Activated CD4-positive, CD25-positive, alpha-beta regulatory T cell treated with anti-CD3 and anti-CD28 coated beads, Interleukin-2, amount 50 U/mL, for 24 hours (primary cell): ENCODE measurements around the gene TLR4.

Experiments
- ATAC-seq, 2 donors: fragments of 150-1000 bp; cut with Tn5 transposase; one replicate each; pipeline ENCODE4 v1.10.0; 2021; ENCODE audit warnings: mild to moderate bottlenecking in 1 of 2, moderate library complexity in 1 of 2

TLR4 gene

DNA sequence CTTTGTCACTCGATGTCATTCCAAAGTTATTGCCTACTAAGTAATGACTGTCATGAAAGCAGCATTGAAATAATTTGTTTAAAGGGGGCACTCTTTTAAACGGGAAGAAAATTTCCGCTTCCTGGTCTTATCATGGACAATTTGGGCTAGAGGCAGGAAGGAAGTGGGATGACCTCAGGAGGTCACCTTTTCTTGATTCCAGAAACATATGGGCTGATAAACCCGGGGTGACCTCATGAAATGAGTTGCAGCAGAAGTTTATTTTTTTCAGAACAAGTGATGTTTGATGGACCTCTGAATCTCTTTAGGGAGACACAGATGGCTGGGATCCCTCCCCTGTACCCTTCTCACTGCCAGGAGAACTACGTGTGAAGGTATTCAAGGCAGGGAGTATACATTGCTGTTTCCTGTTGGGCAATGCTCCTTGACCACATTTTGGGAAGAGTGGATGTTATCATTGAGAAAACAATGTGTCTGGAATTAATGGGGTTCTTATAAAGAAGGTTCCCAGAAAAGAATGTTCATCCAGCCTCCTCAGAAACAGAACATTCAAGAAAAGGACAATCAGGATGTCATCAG is 11.3 kb downstream of the TLR4 start:
- ATAC-seq, result no peak

DNA sequence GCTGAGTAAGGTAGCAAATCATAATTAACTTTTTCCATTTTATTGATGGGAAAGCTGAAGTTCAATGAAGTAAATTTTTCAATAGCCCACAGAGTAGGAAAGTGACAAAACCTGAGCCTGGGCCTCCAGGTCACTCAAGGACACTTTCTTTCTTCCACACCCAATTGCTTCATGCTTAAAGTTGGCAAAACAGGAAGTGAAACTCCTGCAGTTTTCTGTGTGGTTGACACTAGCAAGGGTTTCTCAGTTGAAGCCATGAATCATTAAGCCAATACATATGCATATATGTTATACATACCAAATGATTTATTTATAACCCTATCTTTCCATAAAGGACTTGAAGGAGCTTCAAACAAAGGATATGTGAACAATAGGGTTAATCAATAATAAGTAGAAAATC is 13.9 kb downstream of the TLR4 start:
- peak in 1 of 2 donors; percentile 60 for ATAC-seq

DNA sequence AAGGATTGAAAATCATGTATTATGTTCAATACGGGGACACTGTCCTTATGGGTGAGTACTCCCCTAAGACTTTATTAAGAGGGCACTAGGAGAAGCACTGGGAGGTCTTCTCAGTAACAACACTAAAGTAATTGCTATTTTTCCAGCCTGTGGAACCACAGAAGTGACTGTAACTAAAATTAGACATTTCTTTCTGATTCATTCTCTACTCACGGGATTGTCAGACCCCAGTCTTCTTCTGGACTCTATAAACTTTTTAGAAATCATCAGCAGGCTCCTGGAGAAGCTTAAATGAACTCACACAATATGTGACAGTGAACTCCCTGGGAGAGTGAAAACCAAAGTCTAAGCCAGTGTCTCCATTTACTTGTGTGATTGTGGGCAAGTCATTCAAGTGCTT is 14.5 kb downstream of the TLR4 start:
- ATAC-seq, result no peak

DNA sequence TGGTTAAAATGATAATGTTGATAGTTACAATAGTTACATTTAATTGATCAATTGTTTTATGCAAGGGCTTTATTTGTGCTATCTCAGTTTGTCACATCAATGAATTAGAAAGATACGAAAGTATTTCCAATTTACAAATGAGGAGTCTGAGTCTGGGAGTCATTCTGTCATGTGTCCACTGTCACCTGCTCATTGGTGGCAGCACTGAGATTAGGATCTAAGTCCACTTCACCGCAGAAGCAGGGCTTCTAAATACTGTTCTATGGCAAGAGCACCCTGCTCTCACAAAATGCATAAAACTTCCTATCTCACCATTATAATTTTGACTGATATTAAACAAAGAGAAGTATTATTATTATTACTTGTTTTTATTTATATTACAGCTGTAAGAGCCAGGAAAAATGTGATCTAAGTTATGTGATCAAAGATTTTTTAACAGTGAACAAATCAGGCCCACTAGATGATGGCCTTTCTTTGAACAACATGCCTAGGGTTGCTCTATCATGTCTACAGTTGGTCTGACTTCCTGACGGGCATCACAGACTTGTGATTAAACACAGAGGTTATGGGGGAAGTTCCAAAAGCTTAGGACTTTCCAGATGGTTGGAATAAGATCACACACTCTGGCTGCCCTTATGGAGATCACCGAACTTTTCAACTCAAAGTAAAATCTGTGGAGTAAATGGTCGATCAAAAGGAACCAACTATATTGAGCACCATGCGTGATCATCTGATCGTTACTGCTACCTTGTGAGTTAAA is 15.1 kb downstream of the TLR4 start:
- no peak for ATAC-seq

DNA sequence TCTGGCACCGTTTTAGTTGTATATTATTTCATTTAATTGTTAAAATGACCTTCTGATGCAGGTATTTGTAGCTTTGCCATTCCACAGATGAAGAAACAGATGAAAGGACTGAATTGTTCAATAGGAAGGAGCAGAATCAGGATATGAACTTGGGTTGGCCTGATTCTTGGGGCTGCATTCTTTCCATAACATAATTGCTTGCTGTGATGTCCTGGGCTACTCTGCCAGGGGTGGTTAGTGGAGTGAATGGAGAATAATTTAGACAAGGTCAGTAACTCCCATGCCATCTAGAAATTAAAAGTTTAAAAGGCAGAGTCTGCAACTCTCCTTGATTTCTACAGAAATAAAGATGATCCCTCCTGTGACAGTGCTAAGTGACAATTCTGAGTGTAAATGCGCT is 15.9 kb downstream of the TLR4 start:
- no peak for ATAC-seq

DNA sequence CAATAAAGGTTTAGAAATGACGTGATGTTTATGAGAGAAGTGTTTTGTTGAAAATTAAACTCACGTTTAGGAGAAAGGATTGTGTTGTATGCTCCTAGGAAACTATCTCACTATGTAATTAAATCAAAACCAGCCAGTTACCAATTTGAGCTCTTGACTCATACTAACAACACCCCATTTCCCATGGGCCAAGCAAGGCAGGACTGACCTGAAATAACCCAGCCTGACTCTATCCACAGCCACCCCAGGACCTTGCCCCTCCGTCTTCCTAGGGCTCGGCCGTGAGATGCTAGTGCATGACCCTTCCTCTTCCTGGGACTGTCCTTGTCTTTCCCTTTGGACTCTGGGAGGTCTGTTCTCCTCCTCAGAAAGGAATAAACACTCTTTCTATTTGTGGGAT is 16.4 kb downstream of the TLR4 start:
- no peak for ATAC-seq

DNA sequence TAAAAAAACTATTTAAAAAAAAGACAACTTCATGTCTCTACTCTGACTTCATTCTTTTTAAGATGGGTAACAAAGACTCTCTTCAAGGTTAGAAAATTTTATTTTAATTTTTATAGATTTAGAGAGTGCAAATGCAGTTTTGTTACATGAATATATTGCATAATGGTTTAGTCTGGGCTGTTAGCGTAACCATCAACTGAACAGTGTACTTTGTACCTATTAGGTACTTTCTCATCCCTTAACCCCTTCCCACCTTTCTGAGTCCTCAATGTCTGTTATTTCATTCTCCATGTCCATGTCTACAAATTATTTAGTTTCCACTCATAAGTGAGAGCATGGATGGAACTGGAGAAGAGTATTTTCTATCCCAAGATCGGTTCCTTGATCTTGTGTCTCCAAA is 16.8 kb downstream of the TLR4 start:
- ATAC-seq, result no peak

DNA sequence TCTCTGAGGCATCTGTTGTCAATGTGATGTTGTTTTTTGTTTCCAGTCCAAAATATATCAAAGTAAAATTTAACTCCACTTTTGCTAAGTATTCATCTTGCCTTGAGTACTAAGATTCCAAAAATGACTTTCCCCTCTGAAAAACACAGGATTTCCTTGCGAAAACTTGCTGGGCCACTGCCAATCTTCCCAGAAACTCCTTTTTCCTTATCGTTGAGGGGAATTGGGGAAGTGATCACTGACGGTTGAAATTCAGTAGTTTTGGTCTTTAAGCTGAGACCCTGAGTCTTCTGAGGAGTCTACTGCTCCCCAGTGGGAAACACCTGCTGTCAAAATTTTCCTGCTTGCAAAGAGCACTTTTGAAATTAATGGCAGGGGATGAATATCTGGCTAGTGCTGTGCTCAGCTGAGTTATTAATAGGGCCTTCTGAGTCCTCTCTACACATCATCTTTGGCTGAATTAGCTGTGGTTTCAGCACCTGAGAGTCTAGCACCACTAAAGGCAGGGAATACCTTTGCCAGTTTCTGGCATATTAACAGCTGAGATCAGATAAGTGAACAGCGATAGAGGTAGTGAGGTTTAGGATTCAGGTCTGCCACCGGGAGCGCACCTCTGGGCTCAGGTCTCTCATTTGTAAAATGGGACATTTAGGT is 18.0 kb downstream of the TLR4 start:
- no peak for ATAC-seq

DNA sequence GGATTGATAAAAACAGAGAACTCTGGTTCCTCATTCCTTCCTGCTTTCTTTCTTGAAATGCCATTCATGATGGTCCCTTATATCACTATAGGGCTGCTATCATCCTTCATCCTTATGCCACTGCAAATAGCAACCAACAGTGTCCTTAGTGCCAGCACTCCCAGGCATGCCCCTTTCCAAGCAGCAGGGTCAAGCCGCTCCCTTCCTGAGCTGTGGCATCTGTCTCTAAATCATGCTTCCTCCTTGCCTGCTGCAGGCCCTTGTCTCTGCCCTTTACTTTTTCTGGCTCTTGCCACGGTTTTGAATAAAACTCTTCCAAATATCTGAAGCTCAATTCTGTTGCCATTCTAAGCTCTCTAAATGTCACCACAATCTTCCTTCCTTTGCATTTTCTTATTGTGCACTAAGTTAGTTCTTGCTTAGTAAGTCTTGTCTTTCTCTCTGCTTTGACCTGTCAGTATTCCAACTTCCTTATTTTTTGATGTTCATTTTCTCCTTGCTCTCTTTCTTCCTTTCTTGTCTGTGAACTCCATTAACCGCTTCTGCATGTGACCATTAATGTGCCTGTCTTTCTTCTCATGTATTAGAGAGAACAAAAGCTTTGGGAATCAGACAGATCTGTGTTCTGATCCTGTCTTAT is 19.9 kb downstream of the TLR4 start:
- ATAC-seq, result no peak

DNA sequence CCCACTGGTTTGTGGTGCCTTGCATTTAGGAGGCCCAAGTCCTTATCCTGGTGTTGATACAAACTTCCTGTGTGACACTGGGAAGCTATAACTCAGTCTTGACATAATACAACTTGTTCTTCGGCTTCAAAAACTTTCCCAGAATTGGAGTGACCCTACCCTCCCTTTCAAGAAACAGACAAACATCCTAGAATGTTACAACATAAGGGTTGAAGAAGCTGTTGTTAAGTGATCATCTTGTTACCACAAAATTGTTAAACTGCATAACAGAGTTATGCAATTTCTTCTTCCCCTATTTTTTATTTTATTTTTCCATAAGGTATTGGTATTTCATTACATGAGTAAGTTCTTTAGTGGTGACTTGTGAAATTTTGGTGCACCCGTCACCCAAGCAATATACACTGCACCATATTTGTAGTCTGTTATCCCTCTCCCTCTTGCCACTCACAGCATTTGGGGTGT is 21.3 kb downstream of the TLR4 start:
- no peak for ATAC-seq

DNA sequence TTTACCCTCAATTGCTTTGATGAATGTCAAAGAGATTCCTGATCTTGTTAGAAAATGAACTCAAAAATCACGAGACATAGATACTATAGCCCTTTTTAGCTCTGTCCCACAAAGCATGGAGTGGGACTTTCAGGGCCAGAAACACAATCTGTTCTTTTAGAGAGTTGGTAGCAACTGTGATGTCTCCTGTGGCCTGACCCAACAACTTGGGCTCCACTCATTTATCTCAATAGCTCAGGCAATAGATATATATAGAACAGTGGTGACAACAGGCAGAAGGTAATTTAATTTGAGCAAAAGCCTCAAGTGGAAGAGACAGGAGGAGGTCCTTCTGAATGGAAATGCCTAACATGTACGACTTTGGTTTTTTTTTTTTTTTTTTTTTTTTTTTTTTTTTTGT is 25.2 kb downstream of the TLR4 start:
- no peak for ATAC-seq

DNA sequence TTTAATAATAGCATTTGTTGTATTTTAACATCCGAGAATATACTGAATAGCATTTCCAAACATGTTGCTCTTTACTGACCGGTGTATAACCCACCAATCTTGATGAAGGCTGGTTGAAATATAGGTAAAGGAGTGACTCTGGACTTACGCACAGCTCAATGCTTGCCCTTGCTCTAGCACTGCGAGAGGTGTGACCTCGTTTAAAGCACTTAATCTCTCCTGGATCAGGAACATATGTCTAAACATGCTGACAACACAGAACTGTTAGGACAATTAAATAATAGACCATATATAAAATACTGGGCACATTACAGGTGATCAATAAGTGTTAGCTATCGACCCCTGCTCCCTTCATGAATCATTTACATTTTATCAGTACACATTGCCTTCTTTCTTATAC is 28.3 kb downstream of the TLR4 start:
- no peak for ATAC-seq

DNA sequence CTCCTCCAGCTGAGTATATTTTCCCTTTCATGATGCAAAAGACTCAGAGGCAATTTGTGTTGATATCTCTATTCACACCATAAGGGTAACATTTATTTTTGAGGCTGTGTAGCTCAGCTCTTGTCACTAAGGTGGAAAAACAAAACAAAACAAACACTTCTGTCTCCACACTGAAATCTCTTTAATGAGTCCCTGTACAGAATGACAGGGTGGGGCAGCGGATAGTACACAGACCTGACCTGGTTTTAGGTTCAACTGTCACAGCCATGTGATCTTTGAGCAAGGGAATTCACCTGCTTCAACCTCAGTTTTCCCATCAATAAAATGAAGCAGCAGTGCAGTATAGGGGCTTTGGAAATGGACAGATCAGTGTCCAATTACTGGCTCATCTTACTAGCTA is 29.3 kb downstream of the TLR4 start:
- ATAC-seq, result no peak

DNA sequence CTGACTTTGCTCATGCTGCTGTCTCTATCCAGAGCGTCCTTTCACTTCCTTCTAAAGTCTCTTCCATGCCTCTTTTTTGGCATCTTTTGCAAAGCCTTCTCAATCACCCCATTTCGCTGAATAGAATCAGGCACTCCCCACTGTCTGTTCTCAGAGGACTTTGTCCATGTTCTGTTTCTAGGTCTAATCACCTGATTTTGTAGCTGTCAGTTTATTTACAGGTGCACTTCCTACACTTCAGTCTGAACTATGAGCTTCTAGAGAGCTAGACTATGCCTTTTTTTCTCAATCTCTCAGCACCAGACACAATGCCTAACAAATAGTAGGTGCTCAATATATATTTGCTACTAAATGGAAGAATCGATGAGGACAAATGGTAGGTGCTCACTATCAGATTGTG is 29.9 kb downstream of the TLR4 start:
- no peak for ATAC-seq

DNA sequence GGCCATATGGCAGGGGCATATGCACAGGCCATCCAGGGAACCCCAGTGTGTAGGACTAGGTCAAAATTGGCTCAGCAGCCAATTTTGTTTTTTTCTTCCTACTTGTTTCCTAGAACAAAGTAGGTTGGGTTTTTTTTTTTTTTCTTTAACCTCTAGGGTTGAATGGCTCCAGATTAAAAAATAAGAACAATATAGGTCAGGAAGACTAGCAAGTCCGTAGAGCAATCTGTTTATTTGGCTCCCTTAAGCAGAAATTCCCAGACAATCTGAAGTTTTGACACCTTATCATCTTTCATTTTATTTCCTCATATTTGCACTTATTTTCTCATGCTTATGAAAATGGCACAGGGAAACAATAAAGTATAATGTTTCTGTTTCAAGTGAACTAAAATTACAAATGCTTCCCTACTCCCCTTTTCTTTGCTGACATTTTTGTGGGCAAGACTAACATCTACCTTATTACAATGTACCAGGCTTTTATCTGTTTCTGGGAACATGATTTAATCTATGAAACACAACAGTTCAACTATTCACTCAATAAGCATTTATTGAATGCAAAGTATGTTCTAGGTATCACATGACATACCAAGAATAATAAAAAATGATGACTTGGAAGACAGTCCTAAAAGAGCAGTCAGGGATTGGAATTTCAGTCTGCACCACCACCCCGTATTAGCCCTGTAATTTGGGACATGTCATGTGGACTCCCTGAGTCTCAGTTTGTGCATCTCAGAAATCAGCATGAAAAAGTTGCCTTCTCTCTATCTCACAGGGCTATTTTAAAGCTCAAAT is 30.5 kb downstream of the TLR4 start:
- ATAC-seq, result no peak

DNA sequence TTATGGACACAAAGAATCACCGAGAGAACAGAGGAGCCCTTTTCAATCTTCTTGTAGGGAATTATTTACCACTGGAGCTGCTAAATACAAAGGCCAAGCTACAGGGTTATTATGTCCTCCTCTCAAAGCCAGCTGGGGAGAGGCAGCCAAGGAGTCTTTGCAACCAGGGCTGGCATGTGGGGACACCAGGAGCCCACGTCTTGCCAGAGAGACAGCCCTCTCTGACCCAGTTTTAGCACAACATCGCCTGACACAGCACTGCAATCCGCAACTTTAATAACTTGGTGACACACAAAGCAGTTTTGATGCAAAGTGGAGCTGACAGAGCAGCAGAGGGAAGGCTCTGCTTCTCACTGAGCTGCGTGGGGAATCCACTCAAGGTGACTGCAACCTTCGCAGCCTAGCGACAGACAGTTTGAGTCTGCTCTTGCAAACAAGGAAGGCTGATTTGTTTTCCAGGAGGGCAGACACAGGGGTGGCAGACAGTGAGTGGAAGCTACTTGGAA is 33.6 kb downstream of the TLR4 start:
- no peak for ATAC-seq

DNA sequence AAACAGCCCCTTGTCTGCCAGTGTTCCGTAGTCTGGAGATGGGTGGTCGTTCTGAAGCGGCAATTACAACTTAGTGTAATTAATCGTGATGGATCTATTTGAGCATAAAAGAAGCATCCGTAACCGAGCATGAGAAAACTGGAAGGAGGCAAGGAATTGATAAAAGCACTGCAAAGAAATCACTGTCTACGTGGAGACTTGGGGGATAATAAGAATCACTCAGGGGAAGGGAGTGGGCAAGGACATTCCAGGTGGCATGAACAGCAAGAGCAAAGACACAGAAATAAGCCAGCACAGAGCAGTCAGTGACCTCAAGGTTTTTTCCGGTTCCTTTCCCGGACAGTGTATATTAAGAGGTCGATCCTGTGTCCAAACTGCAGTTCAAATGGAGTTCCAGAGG is 35.0 kb downstream of the TLR4 start:
- no peak for ATAC-seq

DNA sequence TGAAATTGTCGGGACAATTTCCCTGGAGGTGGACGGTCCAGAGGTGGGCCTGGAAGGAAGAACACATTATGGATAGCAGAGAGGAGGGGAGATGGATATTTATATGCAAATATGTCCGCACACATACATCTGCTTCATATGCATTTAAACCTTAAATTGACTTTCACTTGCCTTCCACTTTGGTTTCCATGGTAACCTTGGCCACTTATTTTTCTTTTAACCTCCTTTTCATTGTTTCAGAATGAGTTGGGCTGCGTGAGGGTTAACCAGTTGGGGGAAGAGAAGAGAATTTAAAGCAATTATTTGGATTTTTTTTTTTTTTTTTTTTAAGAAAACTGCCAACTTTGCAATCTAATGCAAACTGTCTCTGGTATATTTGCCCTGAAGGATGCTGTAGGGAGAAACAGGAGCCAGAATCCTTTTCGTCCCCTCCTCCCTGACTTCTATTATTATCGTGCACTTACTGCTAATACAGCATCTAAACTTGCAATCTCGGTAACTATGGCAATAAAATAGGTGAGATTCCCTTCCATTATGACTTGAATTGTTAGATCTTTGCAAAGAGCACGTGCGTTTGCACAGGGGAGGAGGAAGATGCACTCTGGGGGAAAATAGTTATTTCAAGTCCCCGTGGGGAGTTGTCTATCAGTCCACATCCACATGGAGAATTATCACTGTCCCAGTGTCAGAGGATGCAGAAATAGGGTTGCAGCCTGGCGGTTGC is 35.6 kb downstream of the TLR4 start:
- no peak for ATAC-seq

DNA sequence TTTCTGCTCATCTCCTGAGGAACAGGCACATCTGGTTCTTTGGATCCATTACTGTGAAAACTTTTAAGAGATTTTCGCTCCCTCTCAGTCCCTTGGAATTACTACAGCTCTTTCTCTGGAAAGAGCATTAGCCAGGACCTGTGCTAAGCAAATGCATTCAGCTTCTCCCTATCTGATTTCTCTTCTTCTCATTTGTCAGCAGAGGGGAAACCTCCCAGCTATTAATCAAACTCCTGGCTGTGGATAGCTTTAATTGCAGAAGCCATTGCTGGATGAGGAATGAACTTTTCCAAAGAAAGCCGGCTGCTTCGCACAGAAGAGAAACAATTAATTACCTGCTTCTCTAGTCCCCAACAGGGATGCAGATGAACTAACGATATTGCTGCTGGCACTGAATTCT is 37.9 kb downstream of the TLR4 start:
- no peak for ATAC-seq

DNA sequence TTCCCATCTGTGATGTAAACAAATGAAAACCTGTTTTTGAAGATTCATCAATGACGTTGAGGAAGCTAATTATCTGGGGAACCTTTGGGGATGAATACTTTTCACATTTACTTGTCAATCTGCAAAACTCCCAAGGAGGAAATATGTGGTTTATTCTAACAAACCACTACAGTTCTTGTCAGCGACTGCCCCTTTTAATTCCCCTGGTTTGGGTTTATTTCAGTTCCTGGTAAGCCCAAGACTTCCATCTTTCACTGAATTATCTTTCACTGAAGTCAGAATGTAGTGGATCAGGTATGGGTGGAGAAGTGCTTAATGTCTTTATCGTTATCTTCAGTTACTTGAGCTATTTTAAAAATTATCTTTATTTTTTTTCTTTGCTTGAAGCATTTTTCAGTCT is 40.2 kb downstream of the TLR4 start:
- ATAC-seq, result peak in 1 of 2 donors; percentile 13

DNA sequence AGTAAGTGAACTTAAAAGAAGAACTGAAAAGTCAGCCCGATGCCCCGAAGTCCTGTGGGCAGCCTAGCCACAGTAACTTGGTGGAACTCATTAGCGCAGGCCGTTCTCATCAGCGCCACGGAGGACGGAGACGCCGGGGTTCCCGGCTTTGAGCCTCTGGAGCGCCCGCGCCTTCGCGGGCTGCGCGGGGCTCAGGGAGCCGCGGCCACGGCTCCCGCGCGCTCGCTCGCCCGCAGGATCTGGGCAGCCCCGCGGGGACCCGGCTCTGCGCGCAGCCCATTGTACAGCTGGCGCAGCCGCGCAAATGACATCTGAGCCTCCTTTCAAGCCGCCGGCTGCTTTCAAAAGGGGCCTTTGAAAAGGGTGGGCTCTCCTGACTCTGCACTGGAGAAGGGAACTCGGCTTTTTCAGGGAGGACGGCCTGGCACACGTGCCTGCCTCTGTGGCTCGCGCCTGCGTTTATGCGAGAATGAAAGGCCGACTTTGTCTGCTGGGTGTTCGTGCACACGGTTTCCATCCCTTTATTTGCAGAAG is 40.7 kb downstream of the TLR4 start:
- ATAC-seq, result no peak

DNA sequence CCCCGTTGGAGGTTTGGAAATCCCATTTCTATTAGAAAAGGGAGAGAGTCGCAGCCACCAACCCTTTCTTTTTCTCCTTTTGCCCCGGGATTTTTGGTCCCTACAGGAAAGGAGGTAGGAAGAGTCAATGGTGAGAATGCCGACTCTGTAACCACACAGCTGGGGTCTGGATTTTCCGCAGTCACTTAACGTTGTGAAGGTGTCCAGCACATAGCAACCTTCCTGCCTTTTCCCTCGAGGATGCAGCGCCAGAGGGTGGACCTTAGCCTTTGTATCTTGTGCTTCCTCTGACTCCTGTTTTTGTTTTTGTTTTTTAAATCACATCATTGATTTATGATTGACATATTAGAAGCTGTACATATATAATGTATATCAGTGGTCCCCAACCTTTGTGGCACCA is 41.4 kb downstream of the TLR4 start:
- no peak for ATAC-seq
